Fibroblast of the aortic adventitia (primary cell): ENCODE data around the gene FER. TPM values are rescaled to one million over a fixed set of nuclear protein-coding genes. Genes with fewer than 3 reads are reported as not detected.
"Not testable (repeated sequence)": the region's sequence is repeated elsewhere in the genome, so short reads cannot be mapped to it uniquely, and the experiment has no call there.

Experiments used
- DNase-seq: peaks from one replicate; pipeline ENCODE4 v3.0.0-alpha.2; 2010; ENCODE audit warnings: low read depth
- H3K4me3 ChIP-seq: 2 replicates; pipeline ENCODE4 v1.5.1; 2011; ENCODE audit warnings: low read depth, mild to moderate bottlenecking, control low read depth, low read length, moderate library complexity
- CTCF ChIP-seq: IDR thresholded peaks from 2 replicates; pipeline ENCODE4 v1.5.1; 2011; ENCODE audit warnings: mild to moderate bottlenecking, low read length, control low read depth, inconsistent platforms; ENCODE audit not compliant: insufficient read depth
- total RNA-seq: library from RNA; depleted of rRNA; stranded (reverse); fragments of >200 nt; gene quantifications from 2 replicates; pipeline ENCODE4 v1.2.3, GENCODE V29; 2012; ENCODE audit warnings: low replicate concordance

The FER gene
- total RNA-seq, 1 donor = 41.5 TPM

- DNase-seq = no peak
- no peak for TF ChIP-seq CTCF
- H3K4me3 ChIP-seq = no peak overlapping the region
Observed at GRCh38 chr5:108760512-108760911, 12.8 kb downstream of the FER start.

GRCh38 chr5:108762660-108763059 lies 15.0 kb downstream of the FER start:
- H3K4me3 ChIP-seq = no peak overlapping the region
- TF ChIP-seq CTCF = no peak
- DNase-seq = no peak

- no peak for TF ChIP-seq CTCF
- H3K4me3 ChIP-seq = no peak overlapping the region
- DNase-seq = no peak
Observed at GRCh38 chr5:108763222-108763916, 15.7 kb downstream of the FER start.

- TF ChIP-seq CTCF = no peak
- DNase-seq = no peak
- no peak overlapping the region for H3K4me3 ChIP-seq
Observed at GRCh38 chr5:108765647-108766046, 17.9 kb downstream of the FER start.

GRCh38 chr5:108766916-108767315 lies 19.2 kb downstream of the FER start:
- not testable (repeated sequence) for DNase-seq, H3K4me3 ChIP-seq

GRCh38 chr5:108769352-108769751 lies 21.7 kb downstream of the FER start:
- H3K4me3 ChIP-seq = no peak overlapping the region
- no peak for DNase-seq
- no peak for TF ChIP-seq CTCF

- DNase-seq = peak; percentile 82
- no peak overlapping the region for H3K4me3 ChIP-seq
- no peak for TF ChIP-seq CTCF
Observed at GRCh38 chr5:108772626-108773025, 24.9 kb downstream of the FER start.
